ENCODE results near the gene DGAT2.

The DGAT2 gene

DNA sequence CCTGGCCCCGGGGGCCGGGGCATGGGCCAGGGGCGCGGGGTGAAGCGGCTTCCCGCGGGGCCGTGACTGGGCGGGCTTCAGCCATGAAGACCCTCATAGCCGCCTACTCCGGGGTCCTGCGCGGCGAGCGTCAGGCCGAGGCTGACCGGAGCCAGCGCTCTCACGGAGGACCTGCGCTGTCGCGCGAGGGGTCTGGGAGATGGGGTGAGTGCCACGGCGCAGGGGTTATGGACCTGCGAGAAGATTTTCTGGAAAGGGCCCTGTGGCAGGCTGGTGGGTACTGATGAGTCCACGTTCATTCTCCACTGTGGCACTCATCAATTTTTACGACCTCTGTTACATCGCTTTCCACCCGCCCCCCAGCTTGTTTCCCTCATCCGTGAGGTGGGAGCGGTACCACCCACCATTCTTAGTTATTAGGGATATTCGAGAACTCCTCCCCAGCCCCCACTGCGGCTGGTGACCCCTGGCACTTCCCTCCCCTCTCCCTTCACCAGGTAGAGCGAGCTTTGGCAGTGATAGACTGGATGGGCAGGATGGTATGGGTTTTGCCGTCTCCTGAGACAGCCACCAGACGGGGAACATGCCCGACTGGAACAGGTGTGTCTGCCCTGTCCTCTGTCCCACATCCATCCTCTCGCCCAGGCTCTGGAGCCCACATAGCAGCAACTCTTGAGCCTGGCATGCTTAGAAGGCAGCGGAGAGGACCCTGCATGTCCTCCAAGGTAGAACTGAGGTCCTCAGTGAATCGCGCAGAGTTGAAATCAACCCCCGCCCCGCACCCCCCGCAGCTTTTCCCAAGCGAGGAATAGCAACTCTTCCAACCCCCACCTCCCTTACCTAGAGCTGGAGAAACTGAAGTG lies 562 bp downstream of the DGAT2 start:
- TF ChIP-seq CREB1 (IDR thresholded peaks at IDR 0.05; ENCODE audit: low read depth) = no peak
- TF ChIP-seq, protein P1, sequence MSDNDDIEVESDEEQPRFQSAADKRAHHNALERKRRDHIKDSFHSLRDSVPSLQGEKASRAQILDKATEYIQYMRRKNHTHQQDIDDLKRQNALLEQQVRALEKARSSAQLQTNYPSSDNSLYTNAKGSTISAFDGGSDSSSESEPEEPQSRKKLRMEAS (IDR thresholded peaks at IDR 0.05) = no peak
- no peak for TF ChIP-seq TAF1 (IDR thresholded peaks at IDR 0.05; ENCODE audit: low read depth)
- no peak for TF ChIP-seq RAD21 (IDR thresholded peaks at IDR 0.05; ENCODE audit: low read depth)
- no peak for TF ChIP-seq TEAD4 (IDR thresholded peaks at IDR 0.05)
- no peak for TF ChIP-seq FOXM1 (IDR thresholded peaks at IDR 0.05; ENCODE audit: borderline replicate concordance, low read depth)
- TF ChIP-seq CEBPB (IDR thresholded peaks at IDR 0.05) = no peak
- TF ChIP-seq EP300 (IDR thresholded peaks at IDR 0.05; ENCODE audit: borderline replicate concordance) = no peak
- no peak for TF ChIP-seq NFIC (IDR thresholded peaks at IDR 0.05)

- TF ChIP-seq CEBPB (IDR thresholded peaks at IDR 0.05) = no peak
- TF ChIP-seq RAD21 (IDR thresholded peaks at IDR 0.05; ENCODE audit: low read depth) = no peak
- no peak for TF ChIP-seq YY1 (IDR thresholded peaks at IDR 0.05; ENCODE audit: low read depth)
- no peak for TF ChIP-seq CREB1 (IDR thresholded peaks at IDR 0.05; ENCODE audit: low read depth)
- TF ChIP-seq EGR1 (IDR thresholded peaks at IDR 0.05) = no peak
- no peak for TF ChIP-seq TEAD4 (IDR thresholded peaks at IDR 0.05)
Observed at GRCh38 chr11:75770102-75770501, 1.5 kb downstream of the DGAT2 start.

GRCh38 chr11:75771646-75772410 lies 3.2 kb downstream of the DGAT2 start:
- TF ChIP-seq, protein P2, sequence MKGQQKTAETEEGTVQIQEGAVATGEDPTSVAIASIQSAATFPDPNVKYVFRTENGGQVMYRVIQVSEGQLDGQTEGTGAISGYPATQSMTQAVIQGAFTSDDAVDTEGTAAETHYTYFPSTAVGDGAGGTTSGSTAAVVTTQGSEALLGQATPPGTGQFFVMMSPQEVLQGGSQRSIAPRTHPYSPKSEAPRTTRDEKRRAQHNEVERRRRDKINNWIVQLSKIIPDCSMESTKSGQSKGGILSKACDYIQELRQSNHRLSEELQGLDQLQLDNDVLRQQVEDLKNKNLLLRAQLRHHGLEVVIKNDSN (IDR thresholded peaks at IDR 0.05) = no peak
- TF ChIP-seq TCF12 (IDR thresholded peaks at IDR 0.05; ENCODE audit: low read depth) (no peak), ZBTB7A (IDR thresholded peaks at IDR 0.05; ENCODE audit: low read depth) (no peak)

DNA sequence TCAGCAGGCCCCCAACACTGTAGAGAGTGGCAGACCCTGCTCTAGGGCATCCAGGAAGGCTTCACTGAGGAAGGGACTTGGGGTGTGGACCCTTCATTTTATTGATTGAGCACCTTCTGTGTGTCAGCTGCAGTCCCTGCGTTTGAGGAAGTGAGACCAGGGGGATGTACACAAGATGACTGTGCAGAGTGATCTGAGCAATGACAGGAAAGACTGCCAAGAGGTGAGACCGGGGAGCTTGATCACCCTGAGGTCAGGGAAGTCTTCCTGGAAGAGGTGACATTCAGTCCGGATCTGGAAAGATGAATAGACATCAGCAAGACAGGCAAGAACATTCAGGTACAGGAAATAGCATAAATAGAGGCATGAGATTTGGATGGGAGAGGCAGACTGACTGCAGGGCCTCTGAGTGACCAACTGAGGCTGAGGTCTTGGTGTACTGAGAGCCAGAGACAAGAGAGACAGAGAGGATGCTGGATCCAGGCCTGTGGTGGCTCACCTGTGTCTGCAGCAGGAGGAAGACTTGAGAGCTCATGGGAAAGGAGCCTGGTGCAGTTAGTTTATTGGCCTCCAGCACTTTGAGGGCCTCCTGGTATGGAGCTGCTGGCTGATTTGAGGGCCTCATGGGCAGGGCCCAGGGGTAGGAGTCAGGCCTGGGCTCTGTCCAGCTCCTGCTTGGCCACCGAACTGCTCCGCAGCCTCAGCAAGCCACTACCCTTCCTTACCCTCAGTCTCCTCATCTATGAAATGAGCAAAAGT lies 5.2 kb downstream of the DGAT2 start:
- no peak for TF ChIP-seq YY1 (IDR thresholded peaks at IDR 0.05; ENCODE audit: low read depth)
- TF ChIP-seq, protein P1 (IDR thresholded peaks at IDR 0.05) = no peak

- TF ChIP-seq TAF1 (IDR thresholded peaks at IDR 0.05; ENCODE audit: low read depth) (no peak), EP300 (IDR thresholded peaks at IDR 0.05; ENCODE audit: borderline replicate concordance) (no peak), NFIC (IDR thresholded peaks at IDR 0.05) (no peak), CREB1 (IDR thresholded peaks at IDR 0.05; ENCODE audit: low read depth) (no peak), FOXM1 (IDR thresholded peaks at IDR 0.05; ENCODE audit: borderline replicate concordance, low read depth) (no peak), TCF12 (IDR thresholded peaks at IDR 0.05; ENCODE audit: low read depth) (no peak), TEAD4 (IDR thresholded peaks at IDR 0.05) (no peak), RAD21 (IDR thresholded peaks at IDR 0.05; ENCODE audit: low read depth) (no peak), YY1 (IDR thresholded peaks at IDR 0.05; ENCODE audit: low read depth) (no peak)
- TF ChIP-seq, protein P1 (IDR thresholded peaks at IDR 0.05) = no peak
- TF ChIP-seq, protein P3, sequence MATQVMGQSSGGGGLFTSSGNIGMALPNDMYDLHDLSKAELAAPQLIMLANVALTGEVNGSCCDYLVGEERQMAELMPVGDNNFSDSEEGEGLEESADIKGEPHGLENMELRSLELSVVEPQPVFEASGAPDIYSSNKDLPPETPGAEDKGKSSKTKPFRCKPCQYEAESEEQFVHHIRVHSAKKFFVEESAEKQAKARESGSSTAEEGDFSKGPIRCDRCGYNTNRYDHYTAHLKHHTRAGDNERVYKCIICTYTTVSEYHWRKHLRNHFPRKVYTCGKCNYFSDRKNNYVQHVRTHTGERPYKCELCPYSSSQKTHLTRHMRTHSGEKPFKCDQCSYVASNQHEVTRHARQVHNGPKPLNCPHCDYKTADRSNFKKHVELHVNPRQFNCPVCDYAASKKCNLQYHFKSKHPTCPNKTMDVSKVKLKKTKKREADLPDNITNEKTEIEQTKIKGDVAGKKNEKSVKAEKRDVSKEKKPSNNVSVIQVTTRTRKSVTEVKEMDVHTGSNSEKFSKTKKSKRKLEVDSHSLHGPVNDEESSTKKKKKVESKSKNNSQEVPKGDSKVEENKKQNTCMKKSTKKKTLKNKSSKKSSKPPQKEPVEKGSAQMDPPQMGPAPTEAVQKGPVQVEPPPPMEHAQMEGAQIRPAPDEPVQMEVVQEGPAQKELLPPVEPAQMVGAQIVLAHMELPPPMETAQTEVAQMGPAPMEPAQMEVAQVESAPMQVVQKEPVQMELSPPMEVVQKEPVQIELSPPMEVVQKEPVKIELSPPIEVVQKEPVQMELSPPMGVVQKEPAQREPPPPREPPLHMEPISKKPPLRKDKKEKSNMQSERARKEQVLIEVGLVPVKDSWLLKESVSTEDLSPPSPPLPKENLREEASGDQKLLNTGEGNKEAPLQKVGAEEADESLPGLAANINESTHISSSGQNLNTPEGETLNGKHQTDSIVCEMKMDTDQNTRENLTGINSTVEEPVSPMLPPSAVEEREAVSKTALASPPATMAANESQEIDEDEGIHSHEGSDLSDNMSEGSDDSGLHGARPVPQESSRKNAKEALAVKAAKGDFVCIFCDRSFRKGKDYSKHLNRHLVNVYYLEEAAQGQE (IDR thresholded peaks at IDR 0.05; ENCODE audit: low read depth) = no peak
Observed at GRCh38 chr11:75775056-75775455, 6.5 kb downstream of the DGAT2 start.

GRCh38 chr11:75776546-75776945 lies 8.0 kb downstream of the DGAT2 start:
- TF ChIP-seq, protein P3 (IDR thresholded peaks at IDR 0.05; ENCODE audit: low read depth) = no peak
- TF ChIP-seq ZBTB7A (IDR thresholded peaks at IDR 0.05; ENCODE audit: low read depth) (no peak), TAF1 (IDR thresholded peaks at IDR 0.05; ENCODE audit: low read depth) (no peak), TEAD4 (IDR thresholded peaks at IDR 0.05) (no peak), CEBPB (IDR thresholded peaks at IDR 0.05) (no peak), YY1 (IDR thresholded peaks at IDR 0.05; ENCODE audit: low read depth) (no peak), TCF12 (IDR thresholded peaks at IDR 0.05; ENCODE audit: low read depth) (no peak), CREB1 (IDR thresholded peaks at IDR 0.05; ENCODE audit: low read depth) (no peak), NFIC (IDR thresholded peaks at IDR 0.05) (no peak), EGR1 (IDR thresholded peaks at IDR 0.05) (no peak), EP300 (IDR thresholded peaks at IDR 0.05; ENCODE audit: borderline replicate concordance) (no peak), FOXM1 (IDR thresholded peaks at IDR 0.05; ENCODE audit: borderline replicate concordance, low read depth) (no peak), RAD21 (IDR thresholded peaks at IDR 0.05; ENCODE audit: low read depth) (no peak)
- TF ChIP-seq, protein P2 (IDR thresholded peaks at IDR 0.05) = no peak
- TF ChIP-seq, protein P1 (IDR thresholded peaks at IDR 0.05) = no peak

All from Ishikawa (cell line).